SK-N-SH (cell line): Measurements from ENCODE around the gene ELAC1. TPM values are rescaled to one million over a fixed set of nuclear protein-coding genes. Genes with fewer than 3 reads are reported as not detected.

ENCODE experiments used
- CTCF ChIA-PET: fragments of 300-600, 350-600 bp; formaldehyde crosslinking; extraction: SDS; loops from one replicate; lab custom pipeline; 2021; lab: Yijun Ruan, JAX
- POLR2A ChIA-PET: fragments of 350-600 bp; sonication (Branson Sonifier 250); formaldehyde crosslinking; extraction: SDS; loops from one replicate; lab custom pipeline; 2020; ENCODE audit warnings: antibody characterized with exemption, inconsistent platforms; lab: Yijun Ruan, JAX
- DNase-seq: peaks from one replicate; pipeline ENCODE4 v3.0.0; 2012
- H2AFZ ChIP-seq: fragments of 200-600 bp; sonication (generic); 2 replicates; pipeline ENCODE4 v1.8.1; 2016; ENCODE audit warnings: antibody characterized with exemption, mild to moderate bottlenecking, low read depth
- H3F3A ChIP-seq: fragments of 200-600 bp; sonication (generic); replicated peaks from 2 replicates; pipeline ENCODE3; 2016; ENCODE audit warnings: antibody characterized with exemption, mild to moderate bottlenecking; ENCODE audit not compliant: insufficient read depth
- H3K27ac ChIP-seq, 2 experiments: fragments of 200-500 bp in 1 of 2; fragments of 200-600 bp in 1 of 2; sonication (Bioruptor generic) in 1 of 2; sonication (generic), shearing (Covaris generic) in 1 of 2; 2 replicates each; pipeline versions ENCODE4 v1.5.1 to v1.6.1; 2014 to 2016; ENCODE audit warnings: low read depth in 2 of 2, inconsistent platforms in 1 of 2, low read length in 1 of 2, mild to moderate bottlenecking in 1 of 2, mixed read lengths in 1 of 2
- H3K27me3 ChIP-seq: fragments of 200-600 bp; sonication (generic), shearing (Covaris generic); 2 replicates; pipeline ENCODE4 v1.6.1; 2016; ENCODE audit warnings: mixed run types; ENCODE audit not compliant: insufficient read depth
- H3K36me3 ChIP-seq, 2 experiments: fragments of 200-500 bp in 1 of 2; fragments of 200-600 bp in 1 of 2; sonication (Bioruptor generic) in 1 of 2; sonication (generic) in 1 of 2; replicated peaks in 1 of 2; 2 replicates each; pipeline versions ENCODE3 to v1.5.1; 2014 to 2016; ENCODE audit warnings: low read length in 1 of 2, mild to moderate bottlenecking in 1 of 2; ENCODE audit not compliant: insufficient read depth in 2 of 2, control insufficient read depth in 1 of 2
- H3K4me1 ChIP-seq, 2 experiments: fragments of 200-500 bp in 1 of 2; fragments of 200-600 bp in 1 of 2; sonication (Bioruptor generic) in 1 of 2; sonication (generic), shearing (Covaris generic) in 1 of 2; 2 replicates each; pipeline versions ENCODE4 v1.5.1 to v1.6.1; 2014 to 2016; ENCODE audit warnings: low read depth in 1 of 2, low read length in 1 of 2, mixed run types in 1 of 2; ENCODE audit not compliant: insufficient read depth in 2 of 2, control insufficient read depth in 1 of 2
- H3K4me2 ChIP-seq: fragments of 200-600 bp; sonication (generic), shearing (Covaris generic); 2 replicates; pipeline ENCODE4 v1.6.1; 2017; ENCODE audit warnings: mixed run types
- H3K4me3 ChIP-seq, 2 experiments: fragments of 200-500 bp in 1 of 2; fragments of 200-600 bp in 1 of 2; sonication (Bioruptor generic) in 1 of 2; sonication (generic), shearing (Covaris generic) in 1 of 2; 2 replicates each; pipeline versions ENCODE4 v1.5.1 to v1.8.1; 2014 to 2016; ENCODE audit warnings: low read depth in 2 of 2, inconsistent platforms in 1 of 2, low read length in 1 of 2, mild to moderate bottlenecking in 1 of 2, mixed read lengths in 1 of 2, moderate library complexity in 1 of 2
- H3K79me2 ChIP-seq: fragments of 200-600 bp; sonication (generic); 2 replicates; pipeline ENCODE4 v1.8.1; 2017; ENCODE audit warnings: mild to moderate bottlenecking; ENCODE audit not compliant: insufficient read depth
- H3K9ac ChIP-seq: fragments of 200-600 bp; sonication (generic); 2 replicates; pipeline ENCODE4 v1.6.1; 2017; ENCODE audit warnings: mixed run types
- H3K9me2 ChIP-seq: fragments of 200-600 bp; sonication (generic); 2 replicates; pipeline ENCODE4 v1.6.1; 2017; ENCODE audit warnings: mixed run types
- H3K9me3 ChIP-seq: fragments of 200-600 bp; sonication (generic); 2 replicates; pipeline ENCODE4 v1.6.1; 2017; ENCODE audit warnings: mixed run types, mild to moderate bottlenecking, moderate library complexity
- H4K20me1 ChIP-seq: fragments of 200-600 bp; sonication (generic); 2 replicates; pipeline ENCODE4 v1.6.1; 2017; ENCODE audit warnings: mild to moderate bottlenecking, mixed run types; ENCODE audit not compliant: insufficient read depth
- CHD2 ChIP-seq: fragments of 150-350 bp; IDR thresholded peaks from 2 replicates; pipeline ENCODE4 v1.6.1; 2018; ENCODE audit warnings: low read length; ENCODE audit not compliant: partially characterized antibody
- ELF1 ChIP-seq: IDR thresholded peaks from 2 replicates; pipeline ENCODE4 v1.4.0; 2012
- EP300 ChIP-seq, 2 experiments: IDR thresholded peaks; 2 replicates each; pipeline versions ENCODE4 v1.4.0 to v1.6.1; 2012; ENCODE audit warnings: borderline replicate concordance in 1 of 2, low read depth in 1 of 2, low read length in 1 of 2
- FOSL2 ChIP-seq: IDR thresholded peaks from 2 replicates; pipeline ENCODE4 v1.4.0; 2012; ENCODE audit warnings: low read depth, mild to moderate bottlenecking, moderate library complexity, borderline replicate concordance
- FOXM1 ChIP-seq: IDR thresholded peaks from 2 replicates; pipeline ENCODE4 v1.4.0; 2012; ENCODE audit warnings: low read depth, mild to moderate bottlenecking
- GABPA ChIP-seq: IDR thresholded peaks from 2 replicates; pipeline ENCODE4 v1.4.0; 2012; ENCODE audit warnings: low read depth, mild to moderate bottlenecking
- JUND ChIP-seq: IDR thresholded peaks from 2 replicates; pipeline ENCODE4 v1.4.0; 2012
- MEF2A ChIP-seq: IDR thresholded peaks from 2 replicates; pipeline ENCODE4 v1.4.0; 2012; ENCODE audit warnings: low read depth, borderline replicate concordance
- MXI1 ChIP-seq: IDR thresholded peaks from 2 replicates; pipeline ENCODE4 v1.6.1; 2012; ENCODE audit warnings: mild to moderate bottlenecking, low read depth, low read length, improper control_type of control experiment
- NFIC ChIP-seq: IDR thresholded peaks from 2 replicates; pipeline ENCODE4 v1.4.0; 2012; ENCODE audit warnings: borderline replicate concordance
- NRF1 ChIP-seq: IDR thresholded peaks from 2 replicates; pipeline ENCODE4 v1.6.1; 2012; ENCODE audit warnings: low read depth, mild to moderate bottlenecking, low read length
- RAD21 ChIP-seq: IDR thresholded peaks from 2 replicates; pipeline ENCODE4 v1.6.1; 2012; ENCODE audit warnings: mild to moderate bottlenecking, low read length
- RFX5 ChIP-seq: IDR thresholded peaks from 2 replicates; pipeline ENCODE4 v1.6.1; 2012; ENCODE audit warnings: mild to moderate bottlenecking, improper control_type of control experiment, low read length
- RXRA ChIP-seq: IDR thresholded peaks from 2 replicates; pipeline ENCODE4 v1.4.0; 2012; ENCODE audit warnings: low read depth, mild to moderate bottlenecking, borderline replicate concordance
- SIN3A ChIP-seq: IDR thresholded peaks from 2 replicates; pipeline ENCODE4 v1.6.1; 2012; ENCODE audit warnings: low read depth, mild to moderate bottlenecking, low read length, moderate library complexity, borderline replicate concordance
- USF2 ChIP-seq: fragments of 150-350 bp; IDR thresholded peaks from 2 replicates; pipeline ENCODE4 v1.6.1; 2017; ENCODE audit warnings: antibody characterized with exemption, low read length, low read depth, borderline replicate concordance
- YY1 ChIP-seq: IDR thresholded peaks from 2 replicates; pipeline ENCODE4 v1.4.0; 2012; ENCODE audit warnings: low read depth, mild to moderate bottlenecking
- ZBTB33 ChIP-seq: IDR thresholded peaks from 2 replicates; pipeline ENCODE4 v1.4.0; 2012; ENCODE audit warnings: low read depth, borderline replicate concordance
- WGBS: methylation state at CpG from one replicate; pipeline ENCODE4 v1.1.6; 2017; ENCODE audit warnings: low lambda C conversion rate; 5-methylcytosine and 5-hydroxymethylcytosine counted together
- polyA plus RNA-seq, 3 experiments: library from polyadenylated mRNA; depleted of rRNA; stranded (reverse); fragments of >200 nt; gene quantifications; 2 replicates each; pipeline ENCODE4 v1.2.3, GENCODE V29; 2012

ELAC1 gene
- polyA plus RNA-seq, 1 of the 3 experiments (the other 2 are of a cell fraction): 10.8 TPM

- H3F3A ChIP-seq: no peaks in the 10 kb centered on the region
- no peak overlapping the region for H3K9ac ChIP-seq
- H3K9me3 ChIP-seq: no peaks in the 10 kb centered on the region
- no peaks in the 10 kb centered on the region for H3K79me2 ChIP-seq
- H3K4me2 ChIP-seq: no peak overlapping the region
- no peak overlapping the region for H3K27ac ChIP-seq
- H4K20me1 ChIP-seq: no peaks in the 10 kb centered on the region
- no peaks in the 10 kb centered on the region for H3K36me3 ChIP-seq
- no peak for DNase-seq
- no peak overlapping the region for H3K4me3 ChIP-seq
- H3K9me2 ChIP-seq: no peaks in the 10 kb centered on the region
- TF ChIP-seq GABPA (no peak), SIN3A (no peak), CHD2 (no peak), MEF2A (no peak), RXRA (no peak), YY1 (no peak), EP300 (IDR thresholded peaks at IDR 0.05; ENCODE audit: borderline replicate concordance in 1 of 2, low read depth in 1 of 2, low read length in 1 of 2) (no peak), MXI1 (no peak), RAD21 (no peak)
- H2AFZ ChIP-seq: no peak overlapping the region
- ChIA-PET POLR2A (interaction anchor here (0.9 kb wide), 1 partner anchor 44 kb away, joined by 5 read pairs; no protein-coding TSS in a partner anchor), CTCF (interaction anchor here (1.2 kb wide), 1 partner anchor 20 kb away, joined by 5 read pairs; the partner anchor contains the start of gene SMAD4)
- no peaks in the 10 kb centered on the region for H3K27me3 ChIP-seq
- H3K4me1 ChIP-seq: no peaks in the 10 kb centered on the region
Observed at GRCh38 chr18:51010218-51010617, 42.4 kb downstream of the ELAC1 start.

GRCh38 chr18:51011709-51012108 is 43.9 kb downstream of the ELAC1 start:
- Histone ChIP-seq H3K9me3 (no peaks in the 10 kb centered on the region), H3K27ac (no peak overlapping the region), H3F3A (no peaks in the 10 kb centered on the region), H4K20me1 (no peaks in the 10 kb centered on the region), H2AFZ (no peak overlapping the region), H3K4me1 (no peaks in the 10 kb centered on the region), H3K79me2 (no peaks in the 10 kb centered on the region), H3K9ac (no peak overlapping the region), H3K36me3 (no peaks in the 10 kb centered on the region), H3K9me2 (no peaks in the 10 kb centered on the region), H3K4me3 (no peak overlapping the region), H3K4me2 (no peak overlapping the region), H3K27me3 (no peaks in the 10 kb centered on the region)
- ChIA-PET CTCF (no interaction called here), POLR2A (no interaction called here)
- no peak for TF ChIP-seq MXI1
- no peak for TF ChIP-seq NRF1
- no peak for TF ChIP-seq NFIC
- no peak for TF ChIP-seq MEF2A
- 84% methylated on average over 3 of the region's 3 CpGs for WGBS
- no peak for DNase-seq

- Histone ChIP-seq H3K27ac (no peak overlapping the region), H3K9me3 (no peaks in the 10 kb centered on the region), H3K79me2 (no peaks in the 10 kb centered on the region), H3K4me1 (no peaks in the 10 kb centered on the region), H3K9ac (no peak overlapping the region), H3F3A (no peaks in the 10 kb centered on the region), H3K36me3 (no peaks in the 10 kb centered on the region), H2AFZ (no peak overlapping the region), H3K4me3 (no peak overlapping the region), H3K4me2 (no peak overlapping the region), H4K20me1 (no peaks in the 10 kb centered on the region), H3K9me2 (no peaks in the 10 kb centered on the region), H3K27me3 (no peaks in the 10 kb centered on the region)
- POLR2A ChIA-PET: no interaction called here
- CTCF ChIA-PET: interaction anchor here (1.5 kb wide), 1 partner anchor 12 kb away, joined by 3 read pairs; no protein-coding TSS in a partner anchor
- 60% methylated on average over 2 of the region's 3 CpGs for WGBS
- no peak for DNase-seq
- TF ChIP-seq RFX5 (no peak), JUND (no peak), RAD21 (no peak), RXRA (no peak), ELF1 (no peak), FOSL2 (no peak), USF2 (no peak), MXI1 (no peak), FOXM1 (no peak), ZBTB33 (no peak)
Observed at GRCh38 chr18:51012441-51012840, 44.6 kb downstream of the ELAC1 start.
